ES-I3 (cell line): ENCODE data around the gene CDH23.

ENCODE experiments used
- H3K36me3 ChIP-seq: 2 replicates; pipeline ENCODE4 v1.6.1; 2013; ENCODE audit warnings: mild to moderate bottlenecking, low read length, control low read depth, moderate library complexity; ENCODE audit not compliant: insufficient read depth
- H3K4me1 ChIP-seq: 2 replicates; pipeline ENCODE4 v1.6.1; 2013; ENCODE audit warnings: mild to moderate bottlenecking, control low read depth, low read length; ENCODE audit not compliant: insufficient read depth
- H3K9ac ChIP-seq: 2 replicates; pipeline ENCODE4 v1.6.1; 2013; ENCODE audit warnings: low read depth, mild to moderate bottlenecking, low read length, moderate library complexity
- H3K9me3 ChIP-seq: 2 replicates; pipeline ENCODE4 v1.6.1; 2013; ENCODE audit warnings: mild to moderate bottlenecking, low read length, moderate library complexity; ENCODE audit not compliant: control insufficient read depth, insufficient read depth

The CDH23 gene

GRCh38 chr10:71708897-71709882 is 312.5 kb downstream of the CDH23 start:
- Histone ChIP-seq H3K4me1 (peaks cover 13% of the 10 kb centered on the region; the same call in 1 of the 2 replicates), H3K36me3 (no peaks in the 10 kb centered on the region), H3K9me3 (no peaks in the 10 kb centered on the region), H3K9ac (no peak overlapping the region)

GRCh38 chr10:71710519-71710918 is 313.8 kb downstream of the CDH23 start:
- Histone ChIP-seq H3K9me3 (no peaks in the 10 kb centered on the region), H3K36me3 (no peaks in the 10 kb centered on the region), H3K4me1 (peaks cover 14% of the 10 kb centered on the region; the same call in 1 of the 2 replicates), H3K9ac (no peak overlapping the region)

- Histone ChIP-seq H3K9ac (no peak overlapping the region), H3K9me3 (no peaks in the 10 kb centered on the region), H3K36me3 (no peaks in the 10 kb centered on the region), H3K4me1 (peaks cover 14% of the 10 kb centered on the region; the same call in 1 of the 2 replicates)
Observed at GRCh38 chr10:71711052-71711623, 314.4 kb downstream of the CDH23 start.

- Histone ChIP-seq H3K4me1 (peaks cover 14% of the 10 kb centered on the region; the same call in 1 of the 2 replicates), H3K9ac (no peak overlapping the region)
Observed at GRCh38 chr10:71712170-71712569, 315.4 kb downstream of the CDH23 start.

GRCh38 chr10:71712572-71713134 is 315.9 kb downstream of the CDH23 start:
- Histone ChIP-seq H3K36me3 (no peaks in the 10 kb centered on the region), H3K9ac (no peak overlapping the region), H3K4me1 (peaks cover 14% of the 10 kb centered on the region; the same call in 1 of the 2 replicates), H3K9me3 (no peaks in the 10 kb centered on the region)

More at GRCh38 chr10:71712170-71712569, 315.4 kb downstream of the CDH23 start:
- Histone ChIP-seq H3K36me3 (no peaks in the 10 kb centered on the region), H3K9me3 (no peaks in the 10 kb centered on the region)

GRCh38 chr10:71713135-71714030 is 316.7 kb downstream of the CDH23 start:
- Histone ChIP-seq H3K36me3 (no peaks in the 10 kb centered on the region), H3K4me1 (peaks cover 14% of the 10 kb centered on the region; the same call in 1 of the 2 replicates), H3K9ac (no peak overlapping the region), H3K9me3 (no peaks in the 10 kb centered on the region)

GRCh38 chr10:71714031-71714410 is 317.3 kb downstream of the CDH23 start:
- H3K4me1 ChIP-seq = peaks cover 14% of the 10 kb centered on the region; the same call in 1 of the 2 replicates
- no peak overlapping the region for H3K9ac ChIP-seq
- H3K9me3 ChIP-seq = no peaks in the 10 kb centered on the region
- H3K36me3 ChIP-seq = no peaks in the 10 kb centered on the region

- Histone ChIP-seq H3K9ac (no peak overlapping the region), H3K9me3 (no peaks in the 10 kb centered on the region), H3K36me3 (no peaks in the 10 kb centered on the region), H3K4me1 (peaks cover 19% of the 10 kb centered on the region; the same call in 1 of the 2 replicates)
Observed at GRCh38 chr10:71714592-71714991, 317.9 kb downstream of the CDH23 start.

- peaks cover 20% of the 10 kb centered on the region; the same call in 1 of the 2 replicates for H3K4me1 ChIP-seq
- H3K36me3 ChIP-seq = no peaks in the 10 kb centered on the region
- H3K9me3 ChIP-seq = no peaks in the 10 kb centered on the region
- H3K9ac ChIP-seq = no peak overlapping the region
Observed at GRCh38 chr10:71715026-71715425, 318.3 kb downstream of the CDH23 start.

GRCh38 chr10:71715860-71716259 is 319.1 kb downstream of the CDH23 start:
- Histone ChIP-seq H3K9ac (no peak overlapping the region), H3K9me3 (no peaks in the 10 kb centered on the region), H3K4me1 (peaks cover 20% of the 10 kb centered on the region; the same call in 1 of the 2 replicates), H3K36me3 (no peaks in the 10 kb centered on the region)

GRCh38 chr10:71716426-71716825 is 319.7 kb downstream of the CDH23 start:
- Histone ChIP-seq H3K36me3 (no peaks in the 10 kb centered on the region), H3K9ac (no peak overlapping the region), H3K9me3 (no peaks in the 10 kb centered on the region), H3K4me1 (peaks cover 20% of the 10 kb centered on the region; the same call in 1 of the 2 replicates)

- H3K4me1 ChIP-seq = peaks cover 20% of the 10 kb centered on the region; the same call in 1 of the 2 replicates
- no peak overlapping the region for H3K9ac ChIP-seq
- no peaks in the 10 kb centered on the region for H3K9me3 ChIP-seq
- H3K36me3 ChIP-seq = no peaks in the 10 kb centered on the region
Observed at GRCh38 chr10:71717056-71717455, 320.3 kb downstream of the CDH23 start.

GRCh38 chr10:71717551-71717951 is 320.8 kb downstream of the CDH23 start:
- Histone ChIP-seq H3K36me3 (no peaks in the 10 kb centered on the region), H3K4me1 (peaks cover 20% of the 10 kb centered on the region; the same call in 1 of the 2 replicates), H3K9ac (no peak overlapping the region), H3K9me3 (no peaks in the 10 kb centered on the region)
